SU-DHL-6 (cell line): Measurements from ENCODE around the gene TDP1.

Experiments used
- EZH2phosphoT487 ChIP-seq: fragments of 200-600 bp; sonication (generic), shearing (Covaris generic); conservative IDR thresholded peaks from 2 replicates; pipeline ENCODE4 v1.6.1; 2018; ENCODE audit warnings: mild to moderate bottlenecking, antibody characterized with exemption, low read length, moderate library complexity, mixed read lengths
- TF ChIP-seq, protein P1 (sequence below): fragments of 200-600 bp; sonication (generic); IDR thresholded peaks from one replicate; pipeline ENCODE4 v1.5.1; 2017; ENCODE audit warnings: antibody characterized with exemption, mild to moderate bottlenecking, low read length, moderate library complexity; ENCODE audit not compliant: insufficient read depth, poor library complexity, severe bottlenecking

DNA sequence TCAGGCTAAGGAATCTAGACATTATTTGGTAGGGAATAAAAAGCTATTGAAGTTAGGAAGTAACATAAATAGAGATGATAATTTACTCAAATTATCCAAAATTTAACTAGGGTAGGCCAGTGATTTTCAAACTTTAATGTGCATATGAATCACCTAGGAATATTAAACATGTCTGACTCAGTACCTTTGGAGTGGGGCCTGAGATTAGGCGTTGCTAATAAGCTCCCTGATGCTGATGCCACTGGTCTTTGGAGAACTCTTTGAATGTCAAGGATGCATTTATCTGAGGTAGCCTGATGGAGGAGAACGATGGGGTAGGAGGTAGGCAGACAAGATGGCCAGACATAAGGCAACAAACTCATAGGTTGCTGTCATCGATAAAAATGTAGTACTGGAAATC is 34.4 kb upstream of the TDP1 start:
- TF ChIP-seq, protein P1, sequence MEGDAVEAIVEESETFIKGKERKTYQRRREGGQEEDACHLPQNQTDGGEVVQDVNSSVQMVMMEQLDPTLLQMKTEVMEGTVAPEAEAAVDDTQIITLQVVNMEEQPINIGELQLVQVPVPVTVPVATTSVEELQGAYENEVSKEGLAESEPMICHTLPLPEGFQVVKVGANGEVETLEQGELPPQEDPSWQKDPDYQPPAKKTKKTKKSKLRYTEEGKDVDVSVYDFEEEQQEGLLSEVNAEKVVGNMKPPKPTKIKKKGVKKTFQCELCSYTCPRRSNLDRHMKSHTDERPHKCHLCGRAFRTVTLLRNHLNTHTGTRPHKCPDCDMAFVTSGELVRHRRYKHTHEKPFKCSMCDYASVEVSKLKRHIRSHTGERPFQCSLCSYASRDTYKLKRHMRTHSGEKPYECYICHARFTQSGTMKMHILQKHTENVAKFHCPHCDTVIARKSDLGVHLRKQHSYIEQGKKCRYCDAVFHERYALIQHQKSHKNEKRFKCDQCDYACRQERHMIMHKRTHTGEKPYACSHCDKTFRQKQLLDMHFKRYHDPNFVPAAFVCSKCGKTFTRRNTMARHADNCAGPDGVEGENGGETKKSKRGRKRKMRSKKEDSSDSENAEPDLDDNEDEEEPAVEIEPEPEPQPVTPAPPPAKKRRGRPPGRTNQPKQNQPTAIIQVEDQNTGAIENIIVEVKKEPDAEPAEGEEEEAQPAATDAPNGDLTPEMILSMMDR, result no peak
- TF ChIP-seq EZH2phosphoT487, result no peak
